Kidney (tissue), 14 donors: ENCODE measurements around the gene ZNF584. TPM values are rescaled to one million over a fixed set of nuclear protein-coding genes. Genes with fewer than 3 reads are reported as not detected.
A peak's percentile ranks its signal among the peaks of the same experiment; 100 is the strongest.

Experiments
- DNase-seq, 5 donors: peaks; one replicate each; pipeline ENCODE4 v3.0.0-alpha.2; 2013 to 2020
- FAIRE-seq: peaks from 2 replicates; lab custom pipeline; 2012; peaks lifted over from hg19 to GRCh38; lab: Jason Lieb, UNC
- H3K27ac ChIP-seq, 2 donors: one replicate each; pipeline ENCODE4 v1.7.0; 2013; ENCODE audit warnings: low read depth in 2 of 2, low read length in 2 of 2, inconsistent platforms in 1 of 2
- H3K27me3 ChIP-seq: one replicate; pipeline ENCODE4 v1.7.1; 2013; ENCODE audit warnings: low read length, inconsistent platforms; ENCODE audit not compliant: control insufficient read depth, insufficient read depth
- H3K36me3 ChIP-seq, 3 donors: one replicate each; pipeline versions ENCODE4 v1.7.0 to v1.7.1; 2013; ENCODE audit warnings: low read length in 3 of 3, control low read depth in 1 of 3, inconsistent platforms in 1 of 3; ENCODE audit not compliant: insufficient read depth in 3 of 3, control insufficient read depth in 2 of 3
- H3K4me1 ChIP-seq, 3 donors: one replicate each; pipeline versions ENCODE4 v1.7.0 to v1.7.1; 2013; ENCODE audit warnings: low read length in 3 of 3, inconsistent platforms in 1 of 3, low read depth in 1 of 3; ENCODE audit not compliant: control insufficient read depth in 2 of 3, insufficient read depth in 2 of 3
- H3K4me3 ChIP-seq, 3 donors: one replicate each; pipeline versions ENCODE4 v1.7.0 to v1.8.1; 2013; ENCODE audit warnings: low read length in 3 of 3, control low read depth in 1 of 3, inconsistent platforms in 1 of 3
- H3K9ac ChIP-seq, 3 donors: one replicate each; pipeline versions ENCODE4 v1.7.0 to v1.7.1; 2013; ENCODE audit warnings: low read length in 3 of 3, control low read depth in 1 of 3, inconsistent platforms in 1 of 3
- H3K9me3 ChIP-seq, 3 donors: one replicate each; pipeline versions ENCODE4 v1.7.0 to v1.7.1; 2013; ENCODE audit warnings: low read length in 3 of 3, control low read depth in 1 of 3, inconsistent platforms in 1 of 3; ENCODE audit not compliant: control insufficient read depth in 2 of 3, insufficient read depth in 1 of 3
- intact Hi-C: fragments of 100-400 bp; cut with DNase I; formaldehyde crosslinking; loops from one replicate; pipeline ENCODE4 v1.11.1; 2022
- polyA plus RNA-seq: library from polyadenylated mRNA; stranded (reverse); fragments of 350-450 nt; fragmentation: Illumina TruSeq; extraction: RNeasy Lipid Tissue Mini Kit (QIAGEN cat#74804); gene quantifications from one replicate; pipeline ENCODE4 v1.2.3, GENCODE V29; 2014; ENCODE audit warnings: low read depth, low replicate concordance; ENCODE audit not compliant: insufficient read depth
- total RNA-seq: library from RNA; stranded (reverse); fragmentation: NEBNext Ultra II Directional; extraction: Animal tissue kit (Norgen Biotek cat#: 25700); gene quantifications from one replicate; pipeline ENCODE4 v1.2.1, GENCODE V29; 2021
- TF ChIP-seq, protein P1 (sequence below): IDR thresholded peaks from 3 replicates; pipeline ENCODE4 v1.5.1; 2012; ENCODE audit warnings: mild to moderate bottlenecking, moderate library complexity, borderline replicate concordance; ENCODE audit not compliant: insufficient read depth; ENCODE audit errors: extremely low read depth
- donor health status: control.
- donor health status: control.
- donor health status: control.
- donor health status: control.
- donor health status: control.
- donor health status: DM: yes; HTN: yes; CAD: no.
- donor health status: Normal renal cell carcinoma (clear cell type).

Gene ZNF584
- total and polyA plus RNA-seq, 2 donors from 2014 or later, result 6.2 to 13.0 TPM

DNA sequence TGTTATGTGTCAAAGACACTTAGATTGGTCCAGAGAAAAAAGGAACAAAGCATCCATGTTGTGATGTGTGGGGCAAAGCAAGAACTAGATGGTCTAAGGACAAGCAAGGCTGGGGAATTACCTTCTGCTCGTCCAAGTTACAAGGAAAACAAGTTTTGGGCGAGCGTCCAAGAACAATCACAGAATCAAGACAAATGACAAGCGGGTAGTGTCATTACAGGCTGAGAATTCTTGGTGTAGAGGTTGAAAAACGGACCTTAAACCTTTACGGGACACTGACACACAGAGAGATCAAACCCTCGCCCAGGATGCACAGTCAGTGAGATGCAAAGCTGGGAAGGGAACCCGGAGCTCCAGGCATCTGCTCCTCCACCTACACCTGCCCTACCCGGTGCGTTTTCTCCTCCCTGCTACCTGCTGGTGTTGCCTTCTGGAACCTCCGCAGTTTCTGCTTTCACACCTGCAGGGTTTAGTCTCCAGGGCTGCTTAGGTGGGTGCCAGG lies 42.5 kb downstream of the ZNF584 start:
- intact Hi-C loops, result no loop called here
- peak overlapping the region; percentile 14 to 45 (median 29) for H3K9ac ChIP-seq
- H3K4me1 ChIP-seq, result peaks cover 0 to 6% (median 0%) of the 10 kb centered on the region in 3 donors
- H3K4me3 ChIP-seq, result peak overlapping the region; percentile 67 to 86 (median 80)
- peak in 1 of 5 donors; percentile 53 for DNase-seq
- no peaks in the 10 kb centered on the region for H3K27me3 ChIP-seq
- H3K27ac ChIP-seq, result peak overlapping the region in 1 of 2 donors; percentile 71
- TF ChIP-seq, protein P1, sequence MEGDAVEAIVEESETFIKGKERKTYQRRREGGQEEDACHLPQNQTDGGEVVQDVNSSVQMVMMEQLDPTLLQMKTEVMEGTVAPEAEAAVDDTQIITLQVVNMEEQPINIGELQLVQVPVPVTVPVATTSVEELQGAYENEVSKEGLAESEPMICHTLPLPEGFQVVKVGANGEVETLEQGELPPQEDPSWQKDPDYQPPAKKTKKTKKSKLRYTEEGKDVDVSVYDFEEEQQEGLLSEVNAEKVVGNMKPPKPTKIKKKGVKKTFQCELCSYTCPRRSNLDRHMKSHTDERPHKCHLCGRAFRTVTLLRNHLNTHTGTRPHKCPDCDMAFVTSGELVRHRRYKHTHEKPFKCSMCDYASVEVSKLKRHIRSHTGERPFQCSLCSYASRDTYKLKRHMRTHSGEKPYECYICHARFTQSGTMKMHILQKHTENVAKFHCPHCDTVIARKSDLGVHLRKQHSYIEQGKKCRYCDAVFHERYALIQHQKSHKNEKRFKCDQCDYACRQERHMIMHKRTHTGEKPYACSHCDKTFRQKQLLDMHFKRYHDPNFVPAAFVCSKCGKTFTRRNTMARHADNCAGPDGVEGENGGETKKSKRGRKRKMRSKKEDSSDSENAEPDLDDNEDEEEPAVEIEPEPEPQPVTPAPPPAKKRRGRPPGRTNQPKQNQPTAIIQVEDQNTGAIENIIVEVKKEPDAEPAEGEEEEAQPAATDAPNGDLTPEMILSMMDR, result no peak
- peaks cover 0 to 2% (median 0%) of the 10 kb centered on the region in 3 donors for H3K36me3 ChIP-seq
- H3K9me3 ChIP-seq, result no peaks in the 10 kb centered on the region
- no peak for FAIRE-seq

DNA sequence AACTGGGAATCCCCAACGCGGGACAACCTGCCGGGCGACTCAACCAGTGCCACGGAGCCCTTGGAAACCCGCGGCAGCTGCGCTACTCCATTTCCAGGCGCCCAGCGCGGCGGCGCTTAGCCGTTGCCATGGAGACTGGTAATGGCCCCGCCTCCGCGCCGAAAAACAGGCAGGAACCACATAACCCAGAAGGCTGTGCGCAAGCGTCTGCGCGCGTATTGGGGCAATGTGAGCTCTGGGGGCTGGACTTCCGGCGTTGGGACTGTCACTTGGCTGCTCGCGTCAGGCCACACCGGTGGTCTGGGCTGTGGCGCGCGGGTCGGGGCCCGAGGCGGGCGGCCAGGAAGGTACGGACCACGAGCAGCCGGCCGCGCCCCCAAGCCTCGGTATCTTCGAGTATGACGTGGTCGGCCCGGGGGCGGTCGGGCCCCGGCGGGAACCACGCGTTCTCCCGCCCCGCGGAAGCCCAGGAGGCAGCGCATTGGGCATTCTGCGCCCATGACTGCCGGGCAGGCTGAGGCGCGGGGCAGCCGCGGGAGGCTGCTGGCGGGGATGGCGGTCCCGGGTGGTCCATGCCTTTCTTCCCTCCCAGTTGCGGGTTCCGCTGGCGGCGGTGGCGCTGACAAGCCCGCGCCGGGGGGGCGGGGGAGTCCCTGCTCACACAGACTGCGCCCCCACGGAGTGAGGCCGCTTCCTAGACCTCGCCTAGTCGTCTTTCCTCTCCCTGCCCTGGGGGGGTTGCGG lies 43.1 kb downstream of the ZNF584 start, which contains the start of gene ZNF324B:
Gene ZNF324B, plus strand, starts transcription at position 265 of the 744 bp plus-strand sequence. CDS start 2,080 bp downstream, outside the sequence.
- DNase-seq (peak; percentile 97 to 99 (median 98)), FAIRE-seq (peak; percentile 44)
- H3K9ac ChIP-seq, result peak within 1 kb of the TSS; percentile 45 to 65 (median 61)
- TF ChIP-seq, protein P1, result no peak
- intact Hi-C loops, result no loop called here
- peak within 1 kb of the TSS in 1 of 2 donors; percentile 71 for H3K27ac ChIP-seq
- peaks cover 0 to 6% (median 0%) of the 10 kb centered on the region in 3 donors for H3K4me1 ChIP-seq
- H3K9me3 ChIP-seq, result no peaks in the 10 kb centered on the region
- no peaks in the 10 kb centered on the region for H3K27me3 ChIP-seq
- H3K4me3 ChIP-seq, result peak within 1 kb of the TSS; percentile 67 to 86 (median 80)
- peaks cover 0 to 2% (median 0%) of the 10 kb centered on the region in 3 donors for H3K36me3 ChIP-seq

DNA sequence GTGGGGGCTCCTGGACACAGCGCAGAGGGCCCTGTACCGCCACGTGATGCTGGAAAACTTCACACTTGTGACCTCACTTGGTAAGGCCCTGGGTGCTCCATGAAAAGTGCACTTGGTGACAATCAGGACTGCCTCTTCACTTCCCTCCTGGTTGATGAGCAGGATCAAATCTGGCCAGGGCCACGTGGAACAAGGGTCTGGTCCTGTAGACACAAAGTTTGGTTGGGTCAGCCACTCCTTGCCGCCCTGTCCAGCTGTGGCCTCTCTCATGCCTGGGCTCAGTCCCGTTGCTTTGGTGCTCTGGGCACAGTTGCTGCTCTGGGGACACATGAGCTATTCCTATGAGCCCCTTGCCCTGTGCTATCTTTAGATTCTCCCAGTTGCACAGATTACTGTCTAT lies 45.3 kb downstream of the ZNF584 start:
- H3K9me3 ChIP-seq, result no peaks in the 10 kb centered on the region
- no peak for FAIRE-seq
- no peaks in the 10 kb centered on the region for H3K27me3 ChIP-seq
- no peak overlapping the region for H3K27ac ChIP-seq
- H3K4me3 ChIP-seq, result no peak overlapping the region
- DNase-seq, result no peak
- intact Hi-C loops, result no loop called here
- TF ChIP-seq, protein P1, result no peak
- peaks cover 0 to 6% (median 0%) of the 10 kb centered on the region in 3 donors for H3K4me1 ChIP-seq
- peaks cover 0 to 5% (median 0%) of the 10 kb centered on the region in 3 donors for H3K36me3 ChIP-seq
- no peak overlapping the region for H3K9ac ChIP-seq
